HEK293T (cell line): ENCODE data around the gene PPP1R14D.

ENCODE experiments used
- ARNT ChIP-seq: fragments of 450-650 bp; IDR thresholded peaks from 2 replicates; pipeline ENCODE4 v1.6.1; 2017; ENCODE audit warnings: mild to moderate bottlenecking
- FOXA1 ChIP-seq: fragments of 450-650 bp; IDR thresholded peaks from 2 replicates; pipeline ENCODE4 v1.6.1; 2016; ENCODE audit warnings: mild to moderate bottlenecking
- FOXK2 ChIP-seq: fragments of 450-650 bp; IDR thresholded peaks from 2 replicates; pipeline ENCODE4 v1.6.1; 2016; ENCODE audit warnings: mild to moderate bottlenecking
- FOXM1 ChIP-seq: fragments of 450-650 bp; IDR thresholded peaks from 2 replicates; pipeline ENCODE4 v1.6.1; 2017; ENCODE audit warnings: mild to moderate bottlenecking, borderline replicate concordance
- HDGF ChIP-seq: fragments of 450-650 bp; IDR thresholded peaks from 2 replicates; pipeline ENCODE4 v1.6.1; 2017; ENCODE audit warnings: antibody characterized with exemption, borderline replicate concordance
- LEF1 ChIP-seq: fragments of 450-650 bp; IDR thresholded peaks from 2 replicates; pipeline ENCODE4 v1.6.1; 2017; ENCODE audit warnings: mild to moderate bottlenecking, borderline replicate concordance
- PKNOX1 ChIP-seq: fragments of 450-650 bp; IDR thresholded peaks from 2 replicates; pipeline ENCODE4 v1.6.1; 2016
- SP1 ChIP-seq: fragments of 450-650 bp; IDR thresholded peaks from 2 replicates; pipeline ENCODE4 v1.6.1; 2017
- ZNF384 ChIP-seq: fragments of 450-650 bp; IDR thresholded peaks from 2 replicates; pipeline ENCODE4 v1.6.1; 2016

DNA sequence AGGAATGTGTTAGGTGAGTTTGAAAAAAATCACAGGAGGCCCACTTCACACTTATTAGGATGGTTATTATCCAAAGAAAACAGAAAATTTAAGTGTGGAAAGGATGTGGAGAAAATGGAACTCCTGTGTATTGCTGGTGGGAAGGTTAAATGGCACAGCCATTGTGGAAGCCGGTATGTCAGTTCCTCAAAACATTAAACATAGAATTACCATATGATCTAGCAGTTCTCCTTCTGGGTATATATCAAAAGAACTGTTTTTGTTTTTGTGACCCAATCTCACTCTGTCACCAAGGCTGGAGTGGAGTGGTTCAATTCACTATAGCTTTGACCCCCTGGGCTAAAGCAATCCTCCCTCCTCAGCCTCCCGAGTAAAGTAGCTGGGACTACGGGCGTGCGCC is 32.0 kb downstream of the PPP1R14D start:
- TF ChIP-seq HDGF (no peak), PKNOX1 (no peak), FOXA1 (no peak), ZNF384 (no peak), SP1 (no peak), LEF1 (no peak), FOXK2 (no peak), FOXM1 (no peak), ARNT (no peak)
